Activated naive CD4-positive, alpha-beta T cell treated with anti-CD3 and anti-CD28 coated beads, Interleukin-2, amount 50 U/mL, for 16 hours (primary cell): ENCODE measurements around the gene UBE3C.

Experiments
- DNase-seq: peaks from one replicate; pipeline ENCODE4 v3.0.0-alpha.2; 2020

Gene UBE3C

GRCh38 chr7:157183832-157184231 is 45.1 kb downstream of the UBE3C start:
- DNase-seq: no peak

DNA sequence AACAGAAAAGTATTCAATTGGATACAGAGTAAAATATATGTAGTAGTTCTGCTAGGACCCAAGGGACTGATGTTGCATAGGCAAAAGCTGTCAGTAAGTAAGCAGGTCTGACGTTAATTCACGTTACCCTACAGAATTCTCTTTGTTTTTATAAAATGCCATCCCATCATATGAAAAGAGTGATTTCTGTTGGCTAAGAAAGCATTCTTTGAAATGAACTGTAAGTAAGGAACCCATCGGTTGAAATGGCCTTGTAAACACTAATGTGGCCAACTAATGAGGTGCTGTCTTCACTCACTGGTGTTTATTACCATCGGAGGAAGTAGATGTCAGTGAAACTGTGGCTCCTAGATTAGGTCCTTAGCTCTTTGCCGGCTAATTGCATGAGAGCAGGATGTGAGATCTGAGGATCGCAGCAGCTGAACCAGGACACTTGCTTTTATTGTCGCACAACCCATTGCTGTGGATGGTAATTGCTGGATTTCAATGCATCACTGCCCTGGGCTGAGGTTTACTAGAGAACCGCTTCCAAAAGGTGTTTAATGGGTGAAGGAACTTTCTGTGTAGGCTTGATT is 49.5 kb downstream of the UBE3C start:
- no peak for DNase-seq

- no peak for DNase-seq
Measured at GRCh38 chr7:157189405-157189804, 50.7 kb downstream of the UBE3C start.

DNA sequence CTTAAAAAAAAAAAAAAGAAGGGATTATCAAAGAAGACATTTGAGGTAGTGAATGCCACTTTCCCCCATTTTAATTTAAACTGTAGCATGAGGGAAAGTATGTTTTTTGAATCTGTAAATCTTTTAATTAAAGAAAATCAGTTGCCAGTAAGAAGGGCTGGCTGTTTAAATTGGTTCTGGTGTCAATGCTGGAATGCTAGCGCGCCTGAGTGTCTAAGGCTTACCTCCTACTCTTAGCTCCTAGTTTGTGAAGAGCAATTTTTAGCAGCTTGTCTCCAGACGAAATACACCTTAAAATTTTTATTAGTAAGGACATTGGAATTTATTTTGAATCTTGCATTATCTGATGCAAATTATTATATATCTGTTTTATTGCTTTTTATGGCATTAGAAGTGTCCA is 54.1 kb downstream of the UBE3C start:
- DNase-seq: no peak

GRCh38 chr7:157193274-157193673 is 54.5 kb downstream of the UBE3C start:
- no peak for DNase-seq

GRCh38 chr7:157194948-157195347 is 56.2 kb downstream of the UBE3C start:
- no peak for DNase-seq

GRCh38 chr7:157195868-157196267 is 57.1 kb downstream of the UBE3C start:
- DNase-seq: no peak

DNA sequence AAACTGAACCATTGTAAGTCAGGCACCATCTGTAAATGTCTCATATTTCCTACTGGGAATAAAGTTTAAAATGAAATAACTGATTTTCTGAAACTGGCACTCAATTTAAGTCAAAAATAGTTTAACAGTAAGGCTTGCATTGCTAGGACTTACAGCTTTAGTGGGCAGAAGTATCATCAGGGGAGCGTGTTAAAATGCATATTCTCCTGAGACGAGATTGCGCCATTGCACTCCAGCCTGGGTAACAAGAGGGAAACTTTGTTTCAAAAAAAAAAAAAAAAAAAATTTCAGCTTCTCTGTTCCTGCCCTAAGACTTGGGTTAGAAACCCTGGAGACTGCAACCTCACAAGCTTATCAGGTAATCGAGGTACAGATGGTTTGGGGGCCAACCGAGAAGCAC is 65.4 kb downstream of the UBE3C start:
- DNase-seq: no peak

- DNase-seq: no peak
Measured at GRCh38 chr7:157205438-157205837, 66.7 kb downstream of the UBE3C start.

- DNase-seq: no peak
Measured at GRCh38 chr7:157208571-157209413, 70.1 kb downstream of the UBE3C start.

DNA sequence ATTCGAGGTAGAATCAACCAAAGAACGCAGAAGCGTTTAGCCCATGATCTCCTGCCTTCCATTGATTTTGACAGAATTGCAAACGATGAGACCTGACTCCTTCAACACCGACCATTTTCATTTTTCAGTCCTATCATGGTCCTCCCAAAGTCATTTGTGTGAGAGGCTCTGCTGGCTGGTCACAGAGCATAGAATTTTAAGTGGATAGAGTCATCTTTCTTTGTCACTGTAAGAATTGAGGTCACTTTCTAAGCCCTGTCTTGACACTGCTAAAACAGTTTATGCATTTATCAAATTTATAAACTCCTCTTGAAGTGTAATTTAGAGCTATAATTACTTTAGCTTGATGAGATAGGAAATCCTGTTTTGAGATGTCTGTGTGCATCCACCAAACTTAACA is 72.0 kb downstream of the UBE3C start:
- no peak for DNase-seq

GRCh38 chr7:157211690-157212089 is 73.0 kb downstream of the UBE3C start:
- no peak for DNase-seq

GRCh38 chr7:157219154-157219553 is 80.4 kb downstream of the UBE3C start:
- DNase-seq: no peak

GRCh38 chr7:157220916-157221569 is 82.3 kb downstream of the UBE3C start:
- no peak for DNase-seq

GRCh38 chr7:157222687-157223086 is 84.0 kb downstream of the UBE3C start:
- no peak for DNase-seq

DNA sequence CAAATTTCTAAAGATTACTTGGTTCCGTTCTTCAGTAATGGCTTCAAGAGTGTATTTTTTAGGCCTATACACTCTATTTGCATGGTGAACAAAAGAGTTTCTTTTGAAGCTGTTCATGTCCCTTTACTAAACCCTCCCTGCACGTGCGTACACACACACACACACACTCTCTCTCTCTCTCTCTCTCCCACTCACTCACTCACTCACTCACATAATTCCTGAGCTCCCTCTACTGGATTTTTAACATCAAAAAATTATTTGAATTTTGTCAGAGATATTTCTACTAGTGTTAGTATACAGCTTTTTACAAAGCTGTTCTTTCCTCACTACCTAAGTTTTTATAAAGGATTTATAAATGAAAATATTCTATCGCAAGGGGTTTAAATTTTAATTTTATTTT is 85.9 kb downstream of the UBE3C start:
- no peak for DNase-seq

- DNase-seq: peak; percentile 28
Measured at GRCh38 chr7:157228864-157229422, 90.2 kb downstream of the UBE3C start.

- no peak for DNase-seq
Measured at GRCh38 chr7:157233677-157234076, 95.0 kb downstream of the UBE3C start.

- no peak for DNase-seq
Measured at GRCh38 chr7:157234271-157234670, 95.5 kb downstream of the UBE3C start.

DNA sequence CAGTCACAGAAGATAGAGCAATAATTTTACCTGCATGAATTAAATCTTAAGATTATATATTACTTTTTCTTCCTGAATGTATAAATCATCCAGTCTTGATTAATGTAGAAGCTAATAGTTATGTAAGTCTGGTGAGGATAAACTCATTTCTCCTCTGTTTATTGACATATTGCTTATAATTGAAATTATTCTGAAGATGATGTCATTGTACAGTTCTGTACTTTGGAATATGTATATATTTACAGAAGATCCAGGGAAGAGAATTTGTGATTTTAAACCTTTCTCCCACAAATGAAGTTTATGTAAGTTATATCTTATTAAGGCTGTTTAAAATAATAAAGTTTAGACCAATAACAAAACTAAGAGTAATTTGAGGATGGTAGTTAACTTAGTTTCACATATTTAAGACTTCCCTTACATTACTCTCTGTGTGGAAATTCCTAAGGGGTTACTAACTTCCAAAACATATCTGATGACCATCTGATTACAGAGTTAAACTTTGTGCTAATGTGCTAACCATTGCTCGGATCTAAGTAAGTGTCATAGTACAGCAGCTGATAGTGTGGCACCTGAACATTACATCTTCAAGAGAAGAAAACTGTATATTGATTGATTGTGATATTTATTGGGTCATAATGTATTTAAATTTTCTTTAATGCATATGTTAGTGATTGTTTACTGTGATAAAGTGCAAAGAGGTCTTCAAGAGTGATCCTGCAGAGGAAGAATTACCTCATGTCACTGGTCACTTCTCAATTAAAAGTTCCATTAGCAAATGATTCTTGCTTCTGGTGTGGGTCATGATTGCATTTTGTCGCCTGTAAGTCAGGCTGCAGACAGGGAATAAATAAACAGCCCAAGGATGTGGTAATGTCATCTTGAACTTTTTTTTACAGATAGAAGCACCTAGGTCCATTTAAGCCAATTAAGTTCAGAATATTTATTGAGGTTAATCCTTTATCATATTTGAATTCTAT is 96.9 kb downstream of the UBE3C start:
- DNase-seq: no peak

- DNase-seq: no peak
Measured at GRCh38 chr7:157238087-157238486, 99.4 kb downstream of the UBE3C start.

DNA sequence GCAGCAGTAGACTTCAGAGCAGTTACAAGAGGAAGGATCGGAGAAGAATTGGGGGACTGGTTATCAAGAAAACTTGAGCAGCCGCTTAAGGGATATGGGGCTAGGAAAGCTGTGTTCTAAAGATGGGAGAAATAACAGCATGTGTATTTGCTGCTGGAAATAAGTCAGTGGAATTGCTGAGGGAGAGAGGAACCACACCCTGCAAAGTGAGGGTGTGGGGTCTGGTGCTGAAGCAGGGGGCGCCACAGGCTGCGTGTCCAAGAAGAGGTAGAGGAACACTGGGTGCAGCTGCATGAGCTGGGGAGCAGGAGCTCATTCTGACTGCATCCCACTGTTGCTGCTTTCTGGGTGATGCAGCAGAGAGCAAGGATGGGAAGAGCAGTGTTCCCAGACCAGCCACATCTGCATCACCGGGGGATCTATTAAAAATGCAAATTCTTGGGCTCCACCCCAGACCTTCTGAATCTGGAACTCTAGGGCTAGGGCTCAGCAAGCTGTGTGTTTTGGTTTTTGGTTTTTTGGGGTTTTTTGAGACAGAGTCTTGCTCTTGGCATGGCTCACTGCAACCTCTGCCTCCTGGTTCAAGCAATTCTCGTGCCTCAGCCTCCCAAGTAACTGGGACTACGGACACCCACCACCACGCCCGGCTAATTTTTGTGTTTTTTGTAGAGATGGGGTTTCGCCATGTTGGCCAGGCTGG is 101.0 kb downstream of the UBE3C start:
- DNase-seq: no peak
